ENCODE measurements around the gene PITPNM1. TPM values are rescaled to one million over a fixed set of nuclear protein-coding genes. Genes with fewer than 3 reads are reported as not detected.

Gene PITPNM1
- polyA plus RNA-seq, 1 donor from 2014 or later, result 25.8 TPM

- Histone ChIP-seq H3K36me3 (ENCODE audit: insufficient read depth, low read length) (no peaks in the 10 kb centered on the region), H3K4me2 (ENCODE audit: low read length) (no peak overlapping the region), H3K27ac (ENCODE audit: low read length) (peak overlapping the region; percentile 56), H2AFZ (ENCODE audit: low read depth, low read length) (peak overlapping the region; percentile 65), H3K4me3 (ENCODE audit: low read length) (peak overlapping the region; percentile 71), H3K27me3 (ENCODE audit: insufficient read depth, low read depth, low read length) (no peaks in the 10 kb centered on the region), H3K9me2 (ENCODE audit: insufficient read depth, low read length) (no peaks in the 10 kb centered on the region), H3K9ac (ENCODE audit: low read length) (peak overlapping the region; percentile 75), H3K79me2 (replicated peaks; ENCODE audit: insufficient read depth, low read length) (no peaks in the 10 kb centered on the region), H4K20me1 (ENCODE audit: insufficient read depth) (no peaks in the 10 kb centered on the region), H3K9me3 (ENCODE audit: low read length) (no peaks in the 10 kb centered on the region), H3F3A (ENCODE audit: insufficient read depth, low read length, poor library complexity, severe bottlenecking) (no peaks in the 10 kb centered on the region)
- TF ChIP-seq MXI1 (conservative IDR thresholded peaks at IDR 0.05; ENCODE audit: poor library complexity, severe bottlenecking) (no peak), EZH2 (IDR thresholded peaks at IDR 0.05; ENCODE audit: borderline replicate concordance, insufficient read depth, low read length, poor library complexity, severe bottlenecking) (no peak), TAF1 (IDR thresholded peaks at IDR 0.05; ENCODE audit: low read depth) (no peak), RAD21 (conservative IDR thresholded peaks at IDR 0.05) (no peak), REST (IDR thresholded peaks at IDR 0.05; ENCODE audit: borderline replicate concordance) (no peak), SMC3 (conservative IDR thresholded peaks at IDR 0.05; ENCODE audit: poor library complexity) (no peak), CTCF (IDR thresholded peaks at IDR 0.05; ENCODE audit: poor library complexity, severe bottlenecking) (no peak), POLR2AphosphoS5 (IDR thresholded peaks at IDR 0.05) (no peak), EP300 (conservative IDR thresholded peaks at IDR 0.05; ENCODE audit: poor library complexity, severe bottlenecking) (no peak)
These were observed 40.0 kb downstream of the PITPNM1 start for GRCh38 chr11:67465189-67465510.

GRCh38 chr11:67464411-67465188 lies 40.6 kb downstream of the PITPNM1 start:
- Histone ChIP-seq H3K9me2 (ENCODE audit: insufficient read depth, low read length) (no peaks in the 10 kb centered on the region), H3K79me2 (replicated peaks; ENCODE audit: insufficient read depth, low read length) (no peaks in the 10 kb centered on the region), H2AFZ (ENCODE audit: low read depth, low read length) (peak overlapping the region; percentile 65), H3K4me3 (ENCODE audit: low read length) (peak overlapping the region; percentile 71), H3K36me3 (ENCODE audit: insufficient read depth, low read length) (no peaks in the 10 kb centered on the region), H3K4me2 (ENCODE audit: low read length) (no peak overlapping the region), H3K27me3 (ENCODE audit: insufficient read depth, low read depth, low read length) (no peaks in the 10 kb centered on the region), H4K20me1 (ENCODE audit: insufficient read depth) (no peaks in the 10 kb centered on the region), H3K27ac (ENCODE audit: low read length) (peak overlapping the region; percentile 56), H3F3A (ENCODE audit: insufficient read depth, low read length, poor library complexity, severe bottlenecking) (no peaks in the 10 kb centered on the region), H3K9ac (ENCODE audit: low read length) (peak overlapping the region; percentile 75), H3K9me3 (ENCODE audit: low read length) (no peaks in the 10 kb centered on the region)
- no peak for TF ChIP-seq RAD21 (conservative IDR thresholded peaks at IDR 0.05)
- peak; percentile 69 for TF ChIP-seq POLR2AphosphoS5 (IDR thresholded peaks at IDR 0.05)
- TF ChIP-seq TAF1 (IDR thresholded peaks at IDR 0.05; ENCODE audit: low read depth), result peak; percentile 40
- no peak for TF ChIP-seq CTCF (IDR thresholded peaks at IDR 0.05; ENCODE audit: poor library complexity, severe bottlenecking)
